GM19238 (cell line): Measurements from ENCODE around the gene SDHAF1.
"Not testable (repeated sequence)": the region's sequence is repeated elsewhere in the genome, so short reads cannot be mapped to it uniquely, and the experiment has no call there.

Source experiments
- DNase-seq: peaks from one replicate; pipeline ENCODE4 v3.0.0; 2011; ENCODE audit warnings: low spot score; ENCODE audit not compliant: insufficient read length

The SDHAF1 gene

GRCh38 chr19:36014012-36014924 is 19.3 kb downstream of the SDHAF1 start, which contains the start of gene ALKBH6:
Gene ALKBH6 (minus strand): TSS chr19:36014213. CDS start chr19:36013397, 816 bp downstream.
- peak; percentile 100 for DNase-seq

GRCh38 chr19:36019061-36019670 is 24.2 kb downstream of the SDHAF1 start:
- DNase-seq, result no peak

GRCh38 chr19:36023432-36023831 is 28.4 kb downstream of the SDHAF1 start:
- no peak for DNase-seq

- DNase-seq, result no peak
These were observed 30.6 kb downstream of the SDHAF1 start for GRCh38 chr19:36025541-36025940.

GRCh38 chr19:36026091-36026876 is 31.3 kb downstream of the SDHAF1 start:
- no peak for DNase-seq

- no peak for DNase-seq
These were observed 32.7 kb downstream of the SDHAF1 start for GRCh38 chr19:36027696-36028095.

GRCh38 chr19:36028313-36029041 is 33.5 kb downstream of the SDHAF1 start:
- DNase-seq, result no peak

GRCh38 chr19:36030264-36031148 is 35.5 kb downstream of the SDHAF1 start:
- DNase-seq, result no peak

GRCh38 chr19:36031308-36031707 is 36.3 kb downstream of the SDHAF1 start:
- DNase-seq, result no peak

- peak; percentile 82 for DNase-seq
These were observed 37.5 kb downstream of the SDHAF1 start, which contains the start of gene CLIP3 for GRCh38 chr19:36032251-36033104. Gene CLIP3 (minus strand): TSS chr19:36032873. CDS start chr19:36032357, 516 bp downstream.

- DNase-seq, result no peak
These were observed 45.5 kb downstream of the SDHAF1 start for GRCh38 chr19:36040495-36040894.

- not testable (repeated sequence) for DNase-seq
These were observed 46.1 kb downstream of the SDHAF1 start for GRCh38 chr19:36041092-36041491.

GRCh38 chr19:36041831-36042230 is 46.8 kb downstream of the SDHAF1 start:
- DNase-seq, result no peak

GRCh38 chr19:36043952-36044351 is 49.0 kb downstream of the SDHAF1 start:
- DNase-seq, result no peak
